Transverse colon (tissue), 4 donors: Measurements from ENCODE around the gene SLC40A1. TPM values are rescaled to one million over a fixed set of nuclear protein-coding genes. Genes with fewer than 3 reads are reported as not detected.

ENCODE experiments used
- DNase-seq: peaks from one replicate; pipeline ENCODE4 v3.0.0-alpha.2; 2019
- H3K27ac ChIP-seq, 4 donors: fragments of 200-600 bp; sonication (generic); 2 replicates each; pipeline ENCODE4 v1.5.1; 2016 to 2018; ENCODE audit warnings: inconsistent platforms in 4 of 4
- H3K27me3 ChIP-seq: fragments of 200-600 bp; sonication (generic); 2 replicates; pipeline ENCODE4 v1.5.1; 2017; ENCODE audit warnings: inconsistent platforms
- H3K36me3 ChIP-seq, 4 donors: fragments of 200-600 bp; sonication (generic); 2 replicates each; pipeline ENCODE4 v1.5.1; 2017 to 2019; ENCODE audit warnings: inconsistent platforms in 4 of 4
- H3K4me1 ChIP-seq, 4 donors: fragments of 200-600 bp; sonication (generic); 2 replicates each; pipeline ENCODE4 v1.5.1; 2017 to 2020; ENCODE audit warnings: inconsistent platforms in 4 of 4
- H3K4me3 ChIP-seq, 4 donors: fragments of 200-600 bp; sonication (generic); 1 replicate in 1 of 4; 2 replicates in 3 of 4; pipeline versions ENCODE4 v1.5.1 to v1.6.1; 2017 to 2019; ENCODE audit warnings: inconsistent platforms in 4 of 4
- H3K9me3 ChIP-seq, 2 donors: fragments of 200-600 bp; sonication (generic); 2 replicates each; pipeline ENCODE4 v1.5.1; 2017 to 2019; ENCODE audit warnings: inconsistent platforms in 2 of 2
- EP300 ChIP-seq: sonication (generic); formaldehyde crosslinking; IDR thresholded peaks from one replicate; pipeline ENCODE4 v1.6.1; 2017; ENCODE audit warnings: antibody characterized with exemption, low read depth
- POLR2A ChIP-seq: fragments of 450-650 bp; IDR thresholded peaks from one replicate; pipeline ENCODE4 v1.6.1; 2016; ENCODE audit warnings: antibody characterized with exemption, mild to moderate bottlenecking, moderate library complexity
- POLR2AphosphoS5 ChIP-seq, 3 donors: sonication (generic); formaldehyde crosslinking; IDR thresholded peaks; one replicate each; pipeline ENCODE4 v1.6.1; 2016; ENCODE audit warnings: antibody characterized with exemption in 3 of 3
- WGBS, 2 donors: methylation state at CpG; one replicate each; pipeline ENCODE4 v1.1.5; 2018; ENCODE audit warnings: low coverage in 1 of 2; 5-methylcytosine and 5-hydroxymethylcytosine counted together
- in situ Hi-C, 4 donors: fragments of 200-750 bp; cut with MboI; loops; one replicate each; pipeline versions ENCODE4 v1.15.0 to v1.15.1; 2017; ENCODE audit warnings: low sequenced_read_pairs in 3 of 4, low pct_ligation_motif_present in 1 of 4, low pct_unique_long_range_greater_than_20kb in 1 of 4
- intact Hi-C: fragments of 100-400 bp; cut with DNase I; formaldehyde crosslinking; loops from one replicate; pipeline ENCODE4 v1.15.1; 2023; ENCODE audit warnings: low total_unique reads
- total RNA-seq, 4 donors: library from RNA; depleted of rRNA; stranded (reverse); fragments of >200 nt; gene quantifications; one replicate each; pipeline ENCODE4 v1.1.0, GENCODE V29; 2016
- TF ChIP-seq, protein P1 (sequence below), 5 experiments: fragments of 200-600 bp in 3 of 5; fragments of 450-650 bp in 2 of 5; sonication (generic) in 3 of 5; IDR thresholded peaks; 1 replicate in 2 of 5; 2 replicates in 3 of 5; pipeline ENCODE4 v1.5.1; 2016 to 2017; ENCODE audit warnings: antibody characterized with exemption in 5 of 5, inconsistent platforms in 3 of 5, mild to moderate bottlenecking in 2 of 5, moderate library complexity in 1 of 5

The SLC40A1 gene
- total RNA-seq, 4 donors from 2014 or later = 26.3 to 345 (median 186) TPM

DNA sequence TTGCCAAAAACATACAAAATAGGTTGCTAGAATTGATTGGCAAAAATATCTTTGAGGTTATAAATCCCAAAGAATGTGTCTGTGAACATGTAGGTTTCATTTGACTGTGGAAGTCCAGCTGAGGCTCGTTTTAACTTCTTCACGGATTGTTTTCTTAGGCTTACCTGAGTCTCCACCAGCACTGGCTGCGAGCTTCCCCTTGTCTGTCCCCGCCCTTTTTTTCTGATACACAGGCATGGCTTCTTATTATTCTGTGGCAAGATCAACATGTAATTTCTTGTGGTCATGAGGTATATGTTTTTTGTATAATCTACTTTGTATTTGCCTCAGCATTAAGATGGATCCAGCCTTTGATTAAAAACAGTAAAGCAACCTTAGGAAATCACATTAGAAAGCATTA lies 7.2 kb upstream of the SLC40A1 start:
- in situ Hi-C loops = no loop called here
- H3K4me3 ChIP-seq = no peak overlapping the region
- intact Hi-C loops = no loop called here
- H3K4me1 ChIP-seq = peaks cover 0 to 13% (median 3%) of the 10 kb centered on the region in 4 donors
- TF ChIP-seq POLR2A (no peak), POLR2AphosphoS5 (IDR thresholded peaks at IDR 0.05) (no peak), EP300 (no peak)
- TF ChIP-seq, protein P1, sequence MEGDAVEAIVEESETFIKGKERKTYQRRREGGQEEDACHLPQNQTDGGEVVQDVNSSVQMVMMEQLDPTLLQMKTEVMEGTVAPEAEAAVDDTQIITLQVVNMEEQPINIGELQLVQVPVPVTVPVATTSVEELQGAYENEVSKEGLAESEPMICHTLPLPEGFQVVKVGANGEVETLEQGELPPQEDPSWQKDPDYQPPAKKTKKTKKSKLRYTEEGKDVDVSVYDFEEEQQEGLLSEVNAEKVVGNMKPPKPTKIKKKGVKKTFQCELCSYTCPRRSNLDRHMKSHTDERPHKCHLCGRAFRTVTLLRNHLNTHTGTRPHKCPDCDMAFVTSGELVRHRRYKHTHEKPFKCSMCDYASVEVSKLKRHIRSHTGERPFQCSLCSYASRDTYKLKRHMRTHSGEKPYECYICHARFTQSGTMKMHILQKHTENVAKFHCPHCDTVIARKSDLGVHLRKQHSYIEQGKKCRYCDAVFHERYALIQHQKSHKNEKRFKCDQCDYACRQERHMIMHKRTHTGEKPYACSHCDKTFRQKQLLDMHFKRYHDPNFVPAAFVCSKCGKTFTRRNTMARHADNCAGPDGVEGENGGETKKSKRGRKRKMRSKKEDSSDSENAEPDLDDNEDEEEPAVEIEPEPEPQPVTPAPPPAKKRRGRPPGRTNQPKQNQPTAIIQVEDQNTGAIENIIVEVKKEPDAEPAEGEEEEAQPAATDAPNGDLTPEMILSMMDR (IDR thresholded peaks at IDR 0.05) = no peak
- WGBS, 2 donors = 62 to 68% methylated on average over 2 to 4 of the region's 4 CpGs
- H3K36me3 ChIP-seq = no peaks in the 10 kb centered on the region
- no peaks in the 10 kb centered on the region for H3K27me3 ChIP-seq
- H3K9me3 ChIP-seq = no peaks in the 10 kb centered on the region
- H3K27ac ChIP-seq = no peak overlapping the region
- no peak for DNase-seq

DNA sequence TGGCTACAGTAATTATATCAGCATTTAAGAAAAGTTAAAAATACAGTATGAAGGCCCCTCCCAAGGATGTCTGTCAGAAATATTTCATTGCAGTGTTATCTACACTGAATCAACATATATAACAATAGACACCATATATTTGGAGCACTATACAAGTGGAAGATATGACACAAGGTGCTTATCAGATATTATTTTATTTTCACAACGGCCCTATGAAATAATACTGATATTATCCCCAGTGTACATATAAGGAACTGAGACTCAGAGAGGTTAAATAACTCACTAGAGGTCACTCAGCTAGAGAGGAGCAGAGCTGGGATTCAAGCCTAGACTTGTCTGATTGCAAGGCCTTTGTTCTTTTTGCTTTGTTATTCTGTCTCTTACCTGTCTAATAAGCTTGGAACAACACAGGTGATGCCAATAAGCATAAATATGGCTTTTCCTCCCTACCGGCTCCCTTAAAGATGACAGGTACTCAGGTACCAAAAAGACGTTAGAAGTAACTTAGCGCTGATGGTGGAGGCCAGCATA lies 4.7 kb upstream of the SLC40A1 start:
- Histone ChIP-seq H3K4me3 (no peak overlapping the region), H3K4me1 (peaks cover 5 to 23% (median 8%) of the 10 kb centered on the region in 4 donors), H3K27ac (no peak overlapping the region), H3K9me3 (no peaks in the 10 kb centered on the region), H3K36me3 (no peaks in the 10 kb centered on the region), H3K27me3 (no peaks in the 10 kb centered on the region)
- in situ Hi-C loops (no loop called here), intact Hi-C loops (no loop called here)
- 76 to 88% methylated on average over 1 to 4 of the region's 4 CpGs for WGBS, 2 donors
- DNase-seq = no peak
- no peak for TF ChIP-seq EP300
- no peak for TF ChIP-seq POLR2A
- TF ChIP-seq, protein P1 (IDR thresholded peaks at IDR 0.05) = no peak
- TF ChIP-seq POLR2AphosphoS5 (IDR thresholded peaks at IDR 0.05) = no peak

DNA sequence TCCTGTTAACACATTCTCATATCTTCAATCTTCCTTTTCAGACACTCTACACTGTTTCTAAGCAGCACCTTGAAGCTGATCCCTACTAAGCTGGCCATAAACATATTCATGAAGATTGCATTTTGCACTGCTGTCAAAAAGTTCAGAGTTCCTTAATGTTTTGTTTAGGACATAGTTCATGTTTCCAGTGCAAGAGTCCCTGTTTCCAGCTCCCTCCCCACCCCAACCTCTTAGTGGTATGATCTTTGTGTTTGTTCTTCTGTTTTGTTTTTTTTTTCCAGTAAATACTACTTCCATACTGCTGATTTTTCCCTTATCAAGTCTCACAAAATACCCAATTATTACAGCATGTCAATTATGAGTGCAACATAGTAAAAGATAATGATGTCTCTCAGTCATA lies 4.1 kb upstream of the SLC40A1 start:
- Histone ChIP-seq H3K27ac (peak overlapping the region in 2 of 4 donors; percentile 5 to 14), H3K4me1 (peaks cover 7 to 26% (median 10%) of the 10 kb centered on the region in 4 donors), H3K4me3 (no peak overlapping the region), H3K27me3 (no peaks in the 10 kb centered on the region), H3K9me3 (no peaks in the 10 kb centered on the region), H3K36me3 (no peaks in the 10 kb centered on the region)
- intact Hi-C loops (no loop called here), in situ Hi-C loops (no loop called here)
- no peak for TF ChIP-seq POLR2AphosphoS5 (IDR thresholded peaks at IDR 0.05)
- TF ChIP-seq POLR2A = no peak
- TF ChIP-seq, protein P1 (IDR thresholded peaks at IDR 0.05) = no peak
- no peak for DNase-seq

DNA sequence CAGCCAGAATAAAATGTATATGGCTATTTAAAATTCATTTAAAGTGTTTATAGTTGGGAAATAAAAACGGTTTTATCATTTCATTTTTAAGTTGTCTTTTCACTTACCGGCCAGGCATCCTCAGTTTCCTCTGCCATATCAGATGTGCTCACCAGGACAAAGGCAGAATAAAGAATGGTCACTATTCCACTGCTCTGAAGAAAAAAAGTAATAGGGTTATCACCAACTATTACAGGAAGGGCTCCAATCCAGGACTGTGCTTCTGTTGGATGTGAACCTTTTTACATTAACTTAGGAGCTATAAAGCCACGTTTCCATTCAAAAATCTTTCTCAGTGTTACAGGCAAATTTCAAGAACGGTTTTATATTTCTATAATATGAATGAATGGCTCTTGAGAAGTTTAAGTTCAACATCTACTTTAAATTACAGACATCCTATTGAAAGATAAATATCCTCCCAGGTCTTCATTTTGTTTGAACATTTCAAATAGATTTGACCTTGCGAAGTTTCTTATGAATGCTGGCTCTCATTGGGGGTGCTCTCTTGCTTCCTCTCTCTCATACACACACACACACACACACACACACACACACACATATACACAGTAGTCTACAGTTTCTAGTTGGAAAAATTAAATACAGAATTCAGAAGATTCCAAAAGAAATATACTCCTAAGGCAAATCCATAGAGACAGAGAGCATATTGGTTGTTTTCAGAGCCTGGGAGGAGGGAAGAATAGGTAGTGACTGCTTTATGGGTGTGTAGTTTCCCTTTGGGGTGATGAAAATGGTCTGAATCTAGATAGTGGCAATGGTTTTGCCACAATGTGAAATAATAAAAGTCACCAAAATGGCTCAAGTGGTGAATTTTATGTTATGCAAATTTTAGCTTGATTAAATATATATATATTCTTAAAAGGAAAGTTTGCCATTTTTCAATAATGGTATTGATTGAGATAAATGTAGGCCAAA lies 2.9 kb upstream of the SLC40A1 start:
- in situ Hi-C loops = no loop called here
- no peak overlapping the region for H3K27ac ChIP-seq
- 83% methylated on average over 5 of the region's 5 CpGs for WGBS, 2 donors
- no peaks in the 10 kb centered on the region for H3K9me3 ChIP-seq
- no peaks in the 10 kb centered on the region for H3K36me3 ChIP-seq
- TF ChIP-seq, protein P1 (IDR thresholded peaks at IDR 0.05) = no peak
- TF ChIP-seq POLR2AphosphoS5 (IDR thresholded peaks at IDR 0.05) = no peak
- TF ChIP-seq EP300 = no peak
- TF ChIP-seq POLR2A = no peak
- no peak overlapping the region for H3K4me3 ChIP-seq
- H3K27me3 ChIP-seq = no peaks in the 10 kb centered on the region
- peaks cover 7 to 38% (median 17%) of the 10 kb centered on the region in 4 donors for H3K4me1 ChIP-seq
- no peak for DNase-seq
- intact Hi-C loops = no loop called here
